HEK293 (cell line): ENCODE measurements around the gene MCU.

Source experiments
- GLIS1 ChIP-seq: fragments of 450-650 bp; formaldehyde crosslinking; IDR thresholded peaks from 2 replicates; pipeline ENCODE4 v1.5.1; 2016; ENCODE audit warnings: missing biosample characterization, missing genetic modification characterization
- KLF7 ChIP-seq: fragments of 450-650 bp; formaldehyde crosslinking; IDR thresholded peaks from 2 replicates; pipeline ENCODE4 v1.5.1; 2016; ENCODE audit warnings: missing biosample characterization, missing genetic modification characterization, borderline replicate concordance
- OVOL3 ChIP-seq: fragments of 450-650 bp; formaldehyde crosslinking; IDR thresholded peaks from 2 replicates; pipeline ENCODE4 v1.5.1; 2016; ENCODE audit warnings: missing biosample characterization, missing genetic modification characterization
- SCRT1 ChIP-seq: fragments of 450-650 bp; formaldehyde crosslinking; IDR thresholded peaks from 2 replicates; pipeline ENCODE4 v1.5.1; 2016; ENCODE audit warnings: missing biosample characterization, missing genetic modification characterization, borderline replicate concordance
- TRIM28 ChIP-seq: IDR thresholded peaks from 2 replicates; pipeline ENCODE4 v1.6.1; 2011; ENCODE audit warnings: low read length, control low read depth, borderline replicate concordance
- ZFHX2 ChIP-seq: fragments of 450-650 bp; formaldehyde crosslinking; conservative IDR thresholded peaks from 2 replicates; pipeline ENCODE4 v1.5.1; 2016; ENCODE audit warnings: missing biosample characterization, missing genetic modification characterization
- ZNF112 ChIP-seq: fragments of 450-650 bp; formaldehyde crosslinking; IDR thresholded peaks from 2 replicates; pipeline ENCODE4 v1.5.0; 2017; ENCODE audit warnings: missing biosample characterization, missing genetic modification characterization
- ZNF146 ChIP-seq: fragments of 450-650 bp; formaldehyde crosslinking; IDR thresholded peaks from 2 replicates; pipeline ENCODE4 v1.5.1; 2016; ENCODE audit warnings: missing biosample characterization, missing genetic modification characterization
- ZNF292 ChIP-seq: fragments of 450-650 bp; formaldehyde crosslinking; IDR thresholded peaks from 2 replicates; pipeline ENCODE4 v1.5.1; 2016; ENCODE audit warnings: low read depth, missing biosample characterization, missing genetic modification characterization, borderline replicate concordance
- ZNF311 ChIP-seq: fragments of 450-650 bp; formaldehyde crosslinking; IDR thresholded peaks from 2 replicates; pipeline ENCODE4 v1.5.1; 2017; ENCODE audit warnings: missing biosample characterization, missing genetic modification characterization, borderline replicate concordance
- ZNF426 ChIP-seq: fragments of 450-650 bp; formaldehyde crosslinking; IDR thresholded peaks from 2 replicates; pipeline ENCODE4 v1.5.1; 2017; ENCODE audit warnings: missing biosample characterization, missing genetic modification characterization, mild to moderate bottlenecking, inconsistent platforms, moderate library complexity
- ZNF530 ChIP-seq: fragments of 450-650 bp; formaldehyde crosslinking; IDR thresholded peaks from 2 replicates; pipeline ENCODE4 v1.5.1; 2016; ENCODE audit warnings: low read depth, missing biosample characterization, missing genetic modification characterization
- ZNF571 ChIP-seq: fragments of 450-650 bp; formaldehyde crosslinking; IDR thresholded peaks from 2 replicates; pipeline ENCODE4 v1.5.0; 2017; ENCODE audit warnings: missing biosample characterization, missing genetic modification characterization
- ZNF621 ChIP-seq: fragments of 450-650 bp; formaldehyde crosslinking; IDR thresholded peaks from 2 replicates; pipeline ENCODE4 v1.5.1; 2017; ENCODE audit warnings: missing biosample characterization, missing genetic modification characterization
- ZNF654 ChIP-seq: fragments of 450-650 bp; formaldehyde crosslinking; IDR thresholded peaks from 2 replicates; pipeline ENCODE4 v1.5.1; 2016; ENCODE audit warnings: low read depth, missing biosample characterization, missing genetic modification characterization
- ZNF670 ChIP-seq: fragments of 450-650 bp; formaldehyde crosslinking; IDR thresholded peaks from 2 replicates; pipeline ENCODE4 v1.5.1; 2016; ENCODE audit warnings: missing biosample characterization, missing genetic modification characterization, low read depth
- ZNF747 ChIP-seq: fragments of 450-650 bp; formaldehyde crosslinking; IDR thresholded peaks from 2 replicates; pipeline ENCODE4 v1.5.1; 2016; ENCODE audit warnings: missing biosample characterization, missing genetic modification characterization
- ZNF76 ChIP-seq: fragments of 450-650 bp; formaldehyde crosslinking; IDR thresholded peaks from 2 replicates; pipeline ENCODE4; 2016; ENCODE audit warnings: low read depth, missing biosample characterization, missing genetic modification characterization, borderline replicate concordance
- ZNF830 ChIP-seq: fragments of 450-650 bp; IDR thresholded peaks from 2 replicates; pipeline ENCODE4 v1.5.0; 2018; ENCODE audit warnings: missing biosample characterization, missing genetic modification characterization, low read depth, mild to moderate bottlenecking, moderate library complexity
- ZNF837 ChIP-seq: fragments of 450-650 bp; formaldehyde crosslinking; IDR thresholded peaks from 2 replicates; pipeline ENCODE4 v1.5.1; 2016; ENCODE audit warnings: missing biosample characterization, missing genetic modification characterization
- ZSCAN23 ChIP-seq: fragments of 450-650 bp; formaldehyde crosslinking; IDR thresholded peaks from 2 replicates; pipeline ENCODE4 v1.5.1; 2016; ENCODE audit warnings: missing biosample characterization, missing genetic modification characterization
- TF ChIP-seq, protein P1 (sequence below): fragments of 450-650 bp; formaldehyde crosslinking; IDR thresholded peaks from 2 replicates; pipeline ENCODE4 v1.5.1; 2016; ENCODE audit warnings: missing biosample characterization, missing genetic modification characterization, borderline replicate concordance
- TF ChIP-seq, protein P2 (sequence below): sonication (generic); formaldehyde crosslinking; IDR thresholded peaks from 2 replicates; pipeline ENCODE4 v1.8.1; 2022; ENCODE audit warnings: mild to moderate bottlenecking, moderate library complexity, missing genetic modification reagents
- TF ChIP-seq, protein P3 (sequence below): IDR thresholded peaks from 2 replicates; pipeline ENCODE4 v1.6.1; 2011; ENCODE audit warnings: mild to moderate bottlenecking, low read depth, low read length, borderline replicate concordance
- TF ChIP-seq, protein P4 (sequence below): fragments of 450-650 bp; formaldehyde crosslinking; IDR thresholded peaks from 2 replicates; pipeline ENCODE4 v1.5.1; 2017; ENCODE audit warnings: missing biosample characterization, missing genetic modification characterization
- TF ChIP-seq, protein P5 (sequence below): fragments of 450-650 bp; formaldehyde crosslinking; IDR thresholded peaks from 2 replicates; pipeline ENCODE4 v1.5.1; 2017; ENCODE audit warnings: missing biosample characterization, missing genetic modification characterization
- TF ChIP-seq, protein P6 (sequence below): fragments of 450-650 bp; formaldehyde crosslinking; IDR thresholded peaks from 2 replicates; pipeline ENCODE4 v1.5.1; 2016; ENCODE audit warnings: missing biosample characterization, missing genetic modification characterization

MCU gene

DNA sequence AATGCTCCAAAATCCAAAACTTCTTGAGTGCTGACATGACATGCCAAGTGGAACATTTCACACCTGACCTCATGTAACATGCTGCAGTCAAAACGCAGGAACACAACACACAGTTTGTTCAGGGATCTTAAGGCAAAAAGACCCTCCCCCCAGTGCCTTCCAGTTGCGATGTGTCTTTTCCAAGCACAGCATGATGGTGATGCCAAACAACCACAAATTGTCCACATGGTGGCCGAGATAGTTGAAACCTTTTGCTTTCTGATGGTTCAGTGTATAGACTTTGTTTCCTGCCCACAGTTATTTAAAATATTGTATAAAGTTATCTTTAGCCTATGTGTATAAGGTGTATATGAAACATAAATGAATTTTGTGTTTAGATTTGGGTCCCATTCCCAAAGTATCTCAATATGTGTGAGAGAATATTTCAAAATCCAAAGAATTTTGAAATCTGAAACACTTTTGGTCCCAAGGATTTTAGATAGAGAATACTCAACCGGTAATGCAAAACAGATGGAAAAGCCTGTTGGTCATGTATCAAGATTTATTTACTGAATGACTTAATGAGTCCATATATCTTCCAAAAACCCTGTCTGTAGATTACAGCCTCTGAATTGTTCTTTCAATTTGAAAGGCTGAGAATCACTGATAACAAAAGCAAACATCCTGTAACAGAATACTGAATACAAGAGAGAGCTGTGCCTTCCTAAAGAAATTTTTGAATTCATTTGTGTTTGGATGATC, 108.2 kb downstream of the MCU start (continued):
- TF ChIP-seq, protein P1, sequence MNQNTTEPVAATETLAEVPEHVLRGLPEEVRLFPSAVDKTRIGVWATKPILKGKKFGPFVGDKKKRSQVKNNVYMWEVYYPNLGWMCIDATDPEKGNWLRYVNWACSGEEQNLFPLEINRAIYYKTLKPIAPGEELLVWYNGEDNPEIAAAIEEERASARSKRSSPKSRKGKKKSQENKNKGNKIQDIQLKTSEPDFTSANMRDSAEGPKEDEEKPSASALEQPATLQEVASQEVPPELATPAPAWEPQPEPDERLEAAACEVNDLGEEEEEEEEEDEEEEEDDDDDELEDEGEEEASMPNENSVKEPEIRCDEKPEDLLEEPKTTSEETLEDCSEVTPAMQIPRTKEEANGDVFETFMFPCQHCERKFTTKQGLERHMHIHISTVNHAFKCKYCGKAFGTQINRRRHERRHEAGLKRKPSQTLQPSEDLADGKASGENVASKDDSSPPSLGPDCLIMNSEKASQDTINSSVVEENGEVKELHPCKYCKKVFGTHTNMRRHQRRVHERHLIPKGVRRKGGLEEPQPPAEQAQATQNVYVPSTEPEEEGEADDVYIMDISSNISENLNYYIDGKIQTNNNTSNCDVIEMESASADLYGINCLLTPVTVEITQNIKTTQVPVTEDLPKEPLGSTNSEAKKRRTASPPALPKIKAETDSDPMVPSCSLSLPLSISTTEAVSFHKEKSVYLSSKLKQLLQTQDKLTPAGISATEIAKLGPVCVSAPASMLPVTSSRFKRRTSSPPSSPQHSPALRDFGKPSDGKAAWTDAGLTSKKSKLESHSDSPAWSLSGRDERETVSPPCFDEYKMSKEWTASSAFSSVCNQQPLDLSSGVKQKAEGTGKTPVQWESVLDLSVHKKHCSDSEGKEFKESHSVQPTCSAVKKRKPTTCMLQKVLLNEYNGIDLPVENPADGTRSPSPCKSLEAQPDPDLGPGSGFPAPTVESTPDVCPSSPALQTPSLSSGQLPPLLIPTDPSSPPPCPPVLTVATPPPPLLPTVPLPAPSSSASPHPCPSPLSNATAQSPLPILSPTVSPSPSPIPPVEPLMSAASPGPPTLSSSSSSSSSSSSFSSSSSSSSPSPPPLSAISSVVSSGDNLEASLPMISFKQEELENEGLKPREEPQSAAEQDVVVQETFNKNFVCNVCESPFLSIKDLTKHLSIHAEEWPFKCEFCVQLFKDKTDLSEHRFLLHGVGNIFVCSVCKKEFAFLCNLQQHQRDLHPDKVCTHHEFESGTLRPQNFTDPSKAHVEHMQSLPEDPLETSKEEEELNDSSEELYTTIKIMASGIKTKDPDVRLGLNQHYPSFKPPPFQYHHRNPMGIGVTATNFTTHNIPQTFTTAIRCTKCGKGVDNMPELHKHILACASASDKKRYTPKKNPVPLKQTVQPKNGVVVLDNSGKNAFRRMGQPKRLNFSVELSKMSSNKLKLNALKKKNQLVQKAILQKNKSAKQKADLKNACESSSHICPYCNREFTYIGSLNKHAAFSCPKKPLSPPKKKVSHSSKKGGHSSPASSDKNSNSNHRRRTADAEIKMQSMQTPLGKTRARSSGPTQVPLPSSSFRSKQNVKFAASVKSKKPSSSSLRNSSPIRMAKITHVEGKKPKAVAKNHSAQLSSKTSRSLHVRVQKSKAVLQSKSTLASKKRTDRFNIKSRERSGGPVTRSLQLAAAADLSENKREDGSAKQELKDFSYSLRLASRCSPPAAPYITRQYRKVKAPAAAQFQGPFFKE (tag by site-specific recombination), result no peak
- TF ChIP-seq OVOL3, result peak; percentile 90; the same call in 1 of the 2 replicates
- TF ChIP-seq ZNF621 (tag by site-specific recombination), result no peak
- no peak for TF ChIP-seq ZNF530 (tag by site-specific recombination)
- TF ChIP-seq ZNF747 (tag by site-specific recombination), result no peak
- no peak for TF ChIP-seq ZNF670 (tag by site-specific recombination)
- TF ChIP-seq ZNF112 (tag by site-specific recombination), result no peak
- TF ChIP-seq, protein P2, sequence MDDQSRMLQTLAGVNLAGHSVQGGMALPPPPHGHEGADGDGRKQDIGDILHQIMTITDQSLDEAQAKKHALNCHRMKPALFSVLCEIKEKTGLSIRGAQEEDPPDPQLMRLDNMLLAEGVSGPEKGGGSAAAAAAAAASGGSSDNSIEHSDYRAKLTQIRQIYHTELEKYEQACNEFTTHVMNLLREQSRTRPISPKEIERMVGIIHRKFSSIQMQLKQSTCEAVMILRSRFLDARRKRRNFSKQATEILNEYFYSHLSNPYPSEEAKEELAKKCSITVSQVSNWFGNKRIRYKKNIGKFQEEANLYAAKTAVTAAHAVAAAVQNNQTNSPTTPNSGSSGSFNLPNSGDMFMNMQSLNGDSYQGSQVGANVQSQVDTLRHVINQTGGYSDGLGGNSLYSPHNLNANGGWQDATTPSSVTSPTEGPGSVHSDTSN, result no peak
- peak; percentile 96 for TF ChIP-seq SCRT1 (tag by site-specific recombination)
- no peak for TF ChIP-seq ZNF571 (tag by site-specific recombination)
- TF ChIP-seq ZNF146, result 0 out of 2 replicates have a peak, but pooled peaks have one; percentile 40
- TF ChIP-seq, protein P3, sequence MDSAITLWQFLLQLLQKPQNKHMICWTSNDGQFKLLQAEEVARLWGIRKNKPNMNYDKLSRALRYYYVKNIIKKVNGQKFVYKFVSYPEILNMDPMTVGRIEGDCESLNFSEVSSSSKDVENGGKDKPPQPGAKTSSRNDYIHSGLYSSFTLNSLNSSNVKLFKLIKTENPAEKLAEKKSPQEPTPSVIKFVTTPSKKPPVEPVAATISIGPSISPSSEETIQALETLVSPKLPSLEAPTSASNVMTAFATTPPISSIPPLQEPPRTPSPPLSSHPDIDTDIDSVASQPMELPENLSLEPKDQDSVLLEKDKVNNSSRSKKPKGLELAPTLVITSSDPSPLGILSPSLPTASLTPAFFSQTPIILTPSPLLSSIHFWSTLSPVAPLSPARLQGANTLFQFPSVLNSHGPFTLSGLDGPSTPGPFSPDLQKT, result no peak
- TF ChIP-seq ZFHX2 (tag by site-specific recombination), result no peak
- 0 out of 2 replicates have a peak, but pooled peaks have one; percentile 38 for TF ChIP-seq KLF7 (tag by site-specific recombination)
- TF ChIP-seq GLIS1 (tag by site-specific recombination), result no peak
- TF ChIP-seq ZNF830, result no peak
- TF ChIP-seq, protein P4, sequence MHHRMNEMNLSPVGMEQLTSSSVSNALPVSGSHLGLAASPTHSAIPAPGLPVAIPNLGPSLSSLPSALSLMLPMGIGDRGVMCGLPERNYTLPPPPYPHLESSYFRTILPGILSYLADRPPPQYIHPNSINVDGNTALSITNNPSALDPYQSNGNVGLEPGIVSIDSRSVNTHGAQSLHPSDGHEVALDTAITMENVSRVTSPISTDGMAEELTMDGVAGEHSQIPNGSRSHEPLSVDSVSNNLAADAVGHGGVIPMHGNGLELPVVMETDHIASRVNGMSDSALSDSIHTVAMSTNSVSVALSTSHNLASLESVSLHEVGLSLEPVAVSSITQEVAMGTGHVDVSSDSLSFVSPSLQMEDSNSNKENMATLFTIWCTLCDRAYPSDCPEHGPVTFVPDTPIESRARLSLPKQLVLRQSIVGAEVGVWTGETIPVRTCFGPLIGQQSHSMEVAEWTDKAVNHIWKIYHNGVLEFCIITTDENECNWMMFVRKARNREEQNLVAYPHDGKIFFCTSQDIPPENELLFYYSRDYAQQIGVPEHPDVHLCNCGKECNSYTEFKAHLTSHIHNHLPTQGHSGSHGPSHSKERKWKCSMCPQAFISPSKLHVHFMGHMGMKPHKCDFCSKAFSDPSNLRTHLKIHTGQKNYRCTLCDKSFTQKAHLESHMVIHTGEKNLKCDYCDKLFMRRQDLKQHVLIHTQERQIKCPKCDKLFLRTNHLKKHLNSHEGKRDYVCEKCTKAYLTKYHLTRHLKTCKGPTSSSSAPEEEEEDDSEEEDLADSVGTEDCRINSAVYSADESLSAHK (tag by site-specific recombination), result peak; percentile 94
- TF ChIP-seq TRIM28, result peak; percentile 14; the same call in 1 of the 2 replicates
- TF ChIP-seq ZNF426 (tag by site-specific recombination), result no peak
- TF ChIP-seq ZSCAN23 (tag by site-specific recombination), result peak; percentile 91; the same call in 1 of the 2 replicates
- TF ChIP-seq ZNF837, result no peak
- no peak for TF ChIP-seq ZNF311
- TF ChIP-seq, protein P5, sequence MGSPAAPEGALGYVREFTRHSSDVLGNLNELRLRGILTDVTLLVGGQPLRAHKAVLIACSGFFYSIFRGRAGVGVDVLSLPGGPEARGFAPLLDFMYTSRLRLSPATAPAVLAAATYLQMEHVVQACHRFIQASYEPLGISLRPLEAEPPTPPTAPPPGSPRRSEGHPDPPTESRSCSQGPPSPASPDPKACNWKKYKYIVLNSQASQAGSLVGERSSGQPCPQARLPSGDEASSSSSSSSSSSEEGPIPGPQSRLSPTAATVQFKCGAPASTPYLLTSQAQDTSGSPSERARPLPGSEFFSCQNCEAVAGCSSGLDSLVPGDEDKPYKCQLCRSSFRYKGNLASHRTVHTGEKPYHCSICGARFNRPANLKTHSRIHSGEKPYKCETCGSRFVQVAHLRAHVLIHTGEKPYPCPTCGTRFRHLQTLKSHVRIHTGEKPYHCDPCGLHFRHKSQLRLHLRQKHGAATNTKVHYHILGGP (tag by site-specific recombination), result no peak
- no peak for TF ChIP-seq ZNF292 (tag by site-specific recombination)
- TF ChIP-seq ZNF654 (tag by site-specific recombination), result peak; percentile 18
- TF ChIP-seq, protein P6, sequence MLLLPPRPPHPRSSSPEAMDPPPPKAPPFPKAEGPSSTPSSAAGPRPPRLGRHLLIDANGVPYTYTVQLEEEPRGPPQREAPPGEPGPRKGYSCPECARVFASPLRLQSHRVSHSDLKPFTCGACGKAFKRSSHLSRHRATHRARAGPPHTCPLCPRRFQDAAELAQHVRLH (tag by site-specific recombination), result peak; percentile 90; the same call in 1 of the 2 replicates
- TF ChIP-seq ZNF76, result peak; percentile 64
